Activated gamma-delta T cell (primary cell): Measurements from ENCODE around the gene FKBP8.

Experiments used
- DNase-seq: peaks from one replicate; lab custom pipeline; 2025; lab: John Stamatoyannopoulos, UW

The FKBP8 gene

GRCh38 chr19:18483119-18483890 is 60.1 kb downstream of the FKBP8 start:
- DNase-seq = no peak
